NOMO-1 treated with dmso at 0.1 percent for 144 hours (cell line): Measurements from ENCODE around the gene TFCP2.

Experiments used
- DNase-seq: peaks from one replicate; lab custom pipeline; 2025; ENCODE audit not compliant: unreplicated experiment; lab: John Stamatoyannopoulos, UW

Gene TFCP2

DNA sequence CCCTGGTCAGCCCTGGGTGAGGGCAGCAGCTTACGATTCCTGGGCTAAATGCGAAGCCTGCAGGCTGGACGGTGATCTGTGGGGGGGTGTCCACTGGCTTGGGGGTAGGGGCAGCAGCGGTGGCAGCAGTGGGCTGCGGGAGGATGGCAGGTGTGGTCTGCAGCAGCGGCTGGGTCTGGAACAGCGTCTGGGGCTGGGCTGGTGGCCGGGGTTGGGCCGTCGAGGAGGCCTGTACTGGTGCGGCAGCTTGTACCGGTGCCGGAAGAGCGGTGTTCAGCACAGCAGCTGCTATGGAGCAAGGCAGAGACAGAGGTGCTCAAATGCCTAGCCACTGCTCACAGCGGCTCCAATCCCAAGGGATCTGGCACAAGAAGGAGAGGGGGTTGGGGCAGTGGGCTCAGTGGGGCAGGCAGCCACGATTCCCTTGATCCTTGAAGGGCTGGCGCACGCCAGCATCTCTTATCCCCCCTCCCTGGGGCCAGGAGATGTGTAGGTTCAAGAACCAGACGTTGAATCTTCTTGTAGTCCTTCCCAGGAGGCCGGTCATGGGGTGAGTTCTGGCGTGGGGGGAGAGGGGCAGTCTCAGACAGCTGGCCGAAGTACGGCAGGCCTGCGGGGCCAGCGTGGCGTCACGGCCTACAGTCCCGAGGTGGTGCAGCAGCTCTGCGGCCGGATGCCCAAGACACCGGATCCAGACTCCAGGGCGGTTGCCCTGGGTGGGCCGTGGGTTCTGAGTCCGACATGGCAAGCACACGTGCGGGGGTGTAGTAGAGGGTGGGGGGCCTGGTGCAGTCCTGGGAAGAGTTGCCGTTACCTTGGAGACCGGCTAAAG lies 25.0 kb upstream of the TFCP2 start:
- no peak for DNase-seq

DNA sequence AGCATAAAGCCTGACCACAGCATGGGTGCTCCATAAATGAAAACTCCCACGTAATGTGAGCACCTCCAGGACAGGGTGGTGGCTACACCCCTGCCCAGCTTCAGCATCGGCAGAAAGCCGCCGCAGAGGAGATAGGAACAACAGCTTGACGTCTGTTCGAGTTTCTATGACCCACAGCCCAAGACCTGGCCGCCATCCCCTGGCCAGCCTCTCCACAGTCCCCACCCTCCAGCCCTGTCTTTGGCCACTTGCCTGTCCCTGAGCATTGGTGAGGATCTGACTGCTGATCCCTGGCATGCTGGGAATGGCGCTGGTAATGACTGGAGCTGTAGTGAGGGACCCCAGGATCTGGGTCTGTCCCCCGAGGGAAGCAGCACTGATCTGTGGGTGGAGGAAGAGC lies 23.6 kb upstream of the TFCP2 start:
- no peak for DNase-seq

DNA sequence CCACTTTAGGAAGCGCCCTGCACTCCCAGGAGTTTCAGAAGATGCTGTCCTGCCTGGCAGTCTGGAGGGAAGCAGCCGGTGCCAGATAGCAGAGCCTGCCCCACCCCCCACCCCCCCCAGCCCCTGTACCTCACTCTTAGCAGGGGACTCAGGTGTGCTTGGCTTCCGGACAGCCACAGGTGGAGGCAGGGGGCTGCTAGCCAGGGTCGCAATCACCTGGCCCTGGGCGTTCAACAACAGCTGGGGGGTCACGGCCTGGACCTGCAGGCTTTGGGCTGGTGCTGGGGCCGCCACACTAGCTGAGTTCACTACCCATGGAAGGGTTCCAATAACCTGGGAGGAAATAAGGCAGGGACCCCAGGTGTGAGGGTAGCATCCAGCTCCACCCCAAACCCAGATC lies 22.9 kb upstream of the TFCP2 start:
- no peak for DNase-seq

DNA sequence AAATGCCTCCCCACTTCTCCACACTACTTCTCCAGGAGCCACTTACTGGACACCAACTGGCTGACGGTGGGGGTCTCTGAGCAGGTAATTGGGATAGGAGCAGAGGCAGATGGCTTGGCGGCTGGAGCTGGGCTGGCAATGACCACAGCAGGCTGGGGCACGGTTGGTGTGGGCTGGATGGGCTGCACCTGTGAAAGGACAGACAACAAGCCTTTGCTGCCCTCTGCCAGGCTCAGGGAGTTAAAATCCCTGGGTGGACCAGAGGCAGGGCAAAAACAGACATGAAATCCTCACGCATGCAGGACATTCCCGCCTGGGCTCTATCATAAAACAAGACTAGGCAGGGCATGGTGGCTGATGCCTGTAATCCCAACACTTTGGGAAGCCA lies 19.3 kb upstream of the TFCP2 start:
- DNase-seq, result no peak

DNA sequence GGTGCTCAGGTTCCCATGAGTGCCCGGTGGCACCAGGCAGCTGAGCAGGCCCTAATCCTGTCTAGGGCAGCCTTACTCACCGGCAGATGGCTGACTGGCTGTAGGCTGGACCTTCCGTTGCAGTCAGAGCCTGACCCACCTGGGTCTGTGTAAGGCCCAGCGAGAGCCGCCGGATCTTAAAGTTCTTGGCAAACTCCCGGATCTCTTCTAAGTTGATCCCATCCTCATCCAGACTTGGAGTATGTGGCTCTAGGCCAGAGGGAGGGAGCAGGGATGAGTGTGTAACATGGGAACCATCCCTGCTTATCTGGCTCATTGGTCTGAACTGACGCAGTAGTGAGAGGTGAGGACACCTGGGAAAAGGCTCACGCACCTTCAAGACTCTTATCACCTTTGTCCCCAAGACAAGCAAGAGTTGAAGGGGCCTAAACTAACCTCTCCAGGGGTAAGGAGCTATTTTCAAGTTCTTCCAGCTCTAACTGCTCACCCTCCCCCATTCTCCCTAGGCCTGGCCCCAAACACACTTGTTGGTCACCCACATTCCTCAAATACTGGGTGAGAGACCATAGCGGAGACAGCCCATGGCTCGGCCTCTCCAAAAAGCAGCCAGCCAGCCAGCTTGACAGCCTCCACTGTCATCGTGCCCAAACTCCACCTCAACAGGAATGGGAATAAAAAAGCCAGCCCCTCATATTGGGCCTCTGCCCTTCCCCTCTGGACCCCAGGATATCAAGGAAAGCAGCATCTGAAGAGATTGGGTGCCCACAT lies 18.8 kb upstream of the TFCP2 start:
- DNase-seq, result no peak

DNA sequence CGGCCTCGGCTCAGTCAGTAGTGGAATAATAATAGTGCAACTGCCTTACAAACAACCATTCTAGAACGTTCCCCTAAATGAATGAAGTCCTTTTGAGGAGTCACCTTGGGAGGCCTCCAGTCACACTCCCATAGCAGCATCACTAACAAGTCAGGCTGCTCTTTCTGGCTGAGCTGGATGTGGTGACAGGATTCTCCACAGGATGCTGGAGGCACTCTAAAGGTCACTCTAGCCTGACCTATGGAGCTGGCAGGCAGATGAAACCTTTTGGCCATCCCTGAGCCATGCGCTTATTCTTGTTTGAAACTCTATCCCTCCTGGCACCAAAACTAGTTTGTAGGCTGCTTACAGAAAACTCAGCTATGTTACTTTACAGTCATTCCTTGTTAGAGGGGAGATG lies 17.9 kb upstream of the TFCP2 start:
- DNase-seq, result no peak

DNA sequence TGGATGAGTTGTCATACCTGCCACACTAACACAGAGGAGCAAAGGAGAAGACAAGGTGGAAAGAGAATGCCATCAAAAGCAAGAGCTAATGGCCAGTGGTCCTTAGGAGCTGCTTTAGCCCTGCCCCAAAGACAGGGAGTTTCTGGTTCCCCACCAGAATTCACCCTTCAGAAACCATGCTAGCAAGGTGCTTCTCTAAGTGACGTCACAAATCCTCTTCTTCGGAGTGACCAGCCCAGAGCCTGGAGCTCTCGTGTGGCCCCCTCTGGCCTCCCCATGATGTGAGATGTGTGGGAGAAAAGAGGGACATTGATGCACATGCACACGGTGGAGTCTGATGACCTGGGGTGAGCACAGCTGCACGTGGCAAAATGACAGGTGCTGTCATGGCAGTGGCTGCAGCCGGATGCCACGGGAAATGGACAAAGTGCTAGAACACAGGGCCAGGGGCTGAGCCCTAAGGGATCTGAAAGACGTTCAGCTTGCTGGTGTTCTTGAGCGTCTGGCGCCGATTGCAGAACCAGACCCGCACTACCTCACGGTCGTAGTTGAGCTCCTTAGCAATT lies 16.9 kb upstream of the TFCP2 start:
- no peak for DNase-seq

DNA sequence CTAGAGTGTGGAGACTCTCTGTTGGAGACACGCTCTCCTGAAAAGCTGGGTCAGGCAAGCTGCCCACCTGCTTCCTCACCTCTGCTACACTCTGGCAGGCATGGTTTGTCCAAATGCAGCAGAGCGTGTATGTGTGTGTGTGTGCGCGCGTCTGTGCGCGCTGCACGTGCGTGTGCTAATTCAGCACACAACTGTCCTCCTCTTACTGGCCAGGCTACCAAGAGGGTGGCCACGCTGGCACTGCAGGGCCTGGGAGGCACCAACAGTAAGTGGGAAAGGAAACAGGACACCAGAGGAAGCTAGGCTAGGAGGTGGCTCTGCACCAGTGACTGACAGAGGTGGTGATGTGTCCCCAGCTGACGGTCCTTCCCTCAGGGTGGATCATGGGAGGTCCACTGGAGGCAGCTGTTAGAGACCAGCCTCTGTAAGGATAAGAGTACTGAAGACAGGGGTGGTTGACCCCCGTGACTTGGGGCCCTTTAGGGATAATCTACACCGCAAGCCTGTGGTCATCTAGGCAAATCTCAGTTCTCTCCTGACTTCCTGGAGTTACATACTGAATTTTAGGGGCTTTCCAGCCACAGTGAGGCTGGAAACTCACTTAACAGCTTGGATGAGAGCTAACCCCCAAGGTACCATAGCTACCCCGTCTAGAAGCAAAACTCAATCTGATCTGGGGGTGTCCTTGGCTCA lies 15.6 kb upstream of the TFCP2 start:
- DNase-seq, result no peak

DNA sequence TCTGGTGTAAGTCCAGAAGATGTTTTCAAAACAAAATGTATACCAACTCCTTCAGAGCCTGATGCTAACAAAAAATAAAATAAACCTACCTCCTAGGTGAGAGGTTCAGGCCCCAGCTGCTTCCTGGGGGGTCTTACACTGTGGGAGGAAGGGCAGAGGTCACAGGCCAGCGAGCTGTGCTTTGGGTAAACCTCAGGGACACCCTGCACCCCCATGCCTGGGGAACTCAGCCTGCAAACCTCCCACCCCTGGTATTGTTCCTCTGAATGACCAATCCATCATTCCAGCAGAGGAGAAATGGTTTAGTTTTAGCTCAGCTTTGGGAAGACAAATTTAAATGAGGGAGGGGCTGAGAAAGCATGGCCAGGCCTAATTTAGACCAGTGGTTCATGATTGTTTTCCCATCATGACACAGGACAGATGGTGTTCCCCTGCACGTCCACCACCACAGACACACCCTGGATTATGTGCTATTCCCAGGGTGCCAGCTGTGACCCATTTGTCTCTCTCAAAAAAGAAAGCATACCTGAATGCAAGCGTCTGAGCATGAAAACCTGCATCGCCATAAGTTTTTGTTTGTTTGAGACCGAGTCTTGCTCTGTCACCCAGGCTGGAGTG lies 14.5 kb upstream of the TFCP2 start:
- DNase-seq, result no peak

DNA sequence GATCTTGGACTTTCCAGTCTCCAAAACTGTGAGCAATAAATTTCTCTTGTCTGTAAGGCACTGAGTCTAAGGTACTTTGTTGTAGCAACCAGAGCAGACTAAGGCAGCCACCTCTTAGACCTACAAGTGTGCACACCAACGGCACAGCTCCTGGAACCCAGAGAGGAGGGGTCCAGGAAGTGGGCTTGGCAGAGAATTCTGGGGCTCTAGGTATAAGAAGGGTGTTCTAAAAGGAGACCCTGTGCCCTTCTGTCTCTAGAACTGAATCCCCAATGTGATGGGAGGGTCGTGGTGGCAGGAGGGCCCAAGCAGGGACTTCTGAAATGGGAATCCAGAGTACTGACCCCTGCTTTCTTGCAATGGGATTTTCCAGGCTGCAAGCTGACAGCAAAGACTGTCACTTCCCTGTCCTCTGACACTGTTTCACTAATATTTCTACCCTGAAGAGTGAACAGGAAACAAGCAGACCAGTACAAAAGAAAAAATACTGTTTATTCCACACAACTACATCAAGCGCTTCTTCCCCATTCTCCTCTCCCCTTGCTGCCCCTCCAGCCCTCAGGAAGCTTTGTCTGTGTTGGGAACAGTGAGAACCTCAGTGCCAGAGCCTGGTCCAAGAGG lies 13.6 kb upstream of the TFCP2 start:
- no peak for DNase-seq

DNA sequence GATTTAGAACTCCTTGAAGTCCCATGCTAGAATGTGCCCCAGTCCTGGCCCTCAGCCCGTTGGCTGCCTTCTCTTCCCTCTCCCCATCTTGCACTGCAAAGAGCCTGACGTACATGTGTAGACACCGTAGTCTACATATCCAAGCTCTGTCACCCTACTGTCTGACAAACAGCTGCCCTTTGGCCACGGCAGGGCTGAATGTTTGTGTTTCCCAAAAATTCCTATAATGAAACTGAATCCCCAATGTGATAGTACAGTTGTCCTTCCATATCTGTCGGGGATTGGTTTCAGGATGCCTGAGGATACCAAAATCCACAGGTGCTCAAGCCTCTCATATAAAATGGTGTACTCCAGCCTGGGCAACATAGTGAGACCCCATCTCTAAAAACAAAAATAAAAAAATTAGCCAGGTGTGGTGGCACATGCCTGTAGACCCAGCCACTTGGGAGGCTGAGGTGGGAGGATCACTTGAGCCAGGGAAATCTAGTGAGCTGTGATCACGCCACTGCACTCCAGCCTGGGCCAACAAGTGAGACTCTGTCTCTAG lies 12.3 kb upstream of the TFCP2 start:
- DNase-seq, result no peak

DNA sequence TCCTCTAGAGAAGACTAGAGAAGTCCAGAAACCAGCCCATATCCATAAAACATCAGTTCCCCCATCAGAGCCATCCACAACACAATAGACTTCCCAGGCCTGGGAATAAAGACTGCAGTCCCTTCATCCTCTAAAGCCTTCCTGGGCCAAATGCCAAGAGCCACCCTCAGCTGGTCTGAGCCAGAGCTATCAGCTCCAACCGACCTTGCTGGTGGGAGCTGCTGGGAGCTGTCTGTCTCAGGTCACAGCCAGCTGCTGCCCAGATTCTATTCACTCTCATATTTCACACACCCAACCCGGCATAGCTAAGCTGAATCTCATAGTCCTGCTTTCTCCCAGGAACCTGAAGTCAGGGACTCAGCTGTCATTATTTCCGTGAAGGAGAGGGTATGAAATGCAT lies 10.9 kb upstream of the TFCP2 start:
- DNase-seq, result no peak

DNA sequence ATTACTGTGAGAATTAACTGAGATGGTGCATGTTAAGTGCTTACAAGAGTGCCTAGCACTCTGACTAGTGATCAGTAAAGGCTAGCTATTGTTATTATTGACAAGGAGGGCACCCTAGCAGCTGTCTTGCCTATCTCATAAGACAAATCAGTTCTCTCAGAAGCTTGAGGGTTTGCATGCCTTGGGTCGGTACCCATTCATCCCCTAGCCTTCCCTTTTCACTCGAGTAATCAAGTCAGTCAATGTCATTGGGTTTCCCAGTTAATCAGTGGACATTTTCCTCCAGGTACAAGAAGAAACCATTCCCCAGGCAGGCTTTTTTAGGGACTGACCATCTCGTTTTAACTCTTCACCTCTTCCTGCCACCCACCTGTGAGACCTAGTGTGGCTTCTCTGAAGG lies 10.4 kb upstream of the TFCP2 start:
- no peak for DNase-seq

DNA sequence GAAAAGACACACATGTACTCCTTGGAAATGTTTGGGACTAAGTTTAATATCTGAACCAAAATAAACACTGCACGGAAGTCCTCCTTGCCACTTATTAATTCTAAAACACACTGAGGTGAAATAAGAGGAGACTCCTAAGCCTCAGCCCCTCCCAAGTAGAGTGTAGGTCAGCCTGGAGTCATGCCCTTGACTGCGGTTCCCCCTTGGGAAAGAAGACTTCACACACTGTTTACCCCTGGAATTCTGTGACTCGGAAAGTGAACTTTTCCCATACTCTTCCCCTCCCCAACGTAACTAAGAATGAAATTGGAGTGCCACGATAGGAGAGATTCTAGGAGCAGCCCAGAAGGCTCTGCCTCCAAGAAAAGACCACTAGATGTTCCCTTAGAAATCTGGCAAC lies 8.6 kb upstream of the TFCP2 start:
- DNase-seq, result no peak

DNA sequence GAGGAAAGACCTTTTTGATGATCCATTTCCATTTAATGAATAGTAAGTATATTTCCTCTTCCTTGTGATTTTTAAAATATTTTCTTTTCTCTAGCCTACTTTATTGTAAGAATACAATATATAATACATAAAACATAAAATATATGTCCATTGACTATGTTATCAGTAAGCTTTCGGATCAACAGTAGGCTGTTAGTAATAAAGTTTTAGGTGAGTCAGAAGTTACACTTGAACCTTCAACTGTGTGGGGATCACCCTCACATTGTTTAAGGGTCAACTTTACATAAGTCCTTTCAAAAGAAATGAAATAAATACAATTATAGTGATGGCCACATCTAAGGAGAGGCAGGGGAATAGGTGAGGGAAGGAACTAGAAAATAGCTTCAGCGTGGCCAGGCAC lies 5.0 kb upstream of the TFCP2 start:
- no peak for DNase-seq

DNA sequence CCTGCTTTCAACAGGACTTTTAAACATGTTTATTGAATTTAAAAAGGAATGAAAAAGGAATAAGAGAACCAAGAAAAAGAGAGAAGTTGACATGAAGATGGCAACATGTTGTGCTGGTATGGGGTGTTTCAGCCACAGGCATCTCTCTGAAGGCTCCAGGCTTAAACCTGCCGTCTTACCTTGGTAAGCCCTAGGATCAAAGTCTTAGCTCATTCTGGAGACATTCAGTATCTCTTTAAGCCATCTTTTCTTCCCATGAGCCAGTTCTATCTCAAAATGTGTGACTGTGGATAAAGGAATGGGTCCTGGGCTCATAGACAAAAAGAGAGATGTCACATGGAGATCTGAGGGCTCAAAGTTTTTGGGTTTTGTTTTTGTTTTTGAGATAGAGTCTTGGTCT lies 1.6 kb upstream of the TFCP2 start:
- DNase-seq, result no peak

DNA sequence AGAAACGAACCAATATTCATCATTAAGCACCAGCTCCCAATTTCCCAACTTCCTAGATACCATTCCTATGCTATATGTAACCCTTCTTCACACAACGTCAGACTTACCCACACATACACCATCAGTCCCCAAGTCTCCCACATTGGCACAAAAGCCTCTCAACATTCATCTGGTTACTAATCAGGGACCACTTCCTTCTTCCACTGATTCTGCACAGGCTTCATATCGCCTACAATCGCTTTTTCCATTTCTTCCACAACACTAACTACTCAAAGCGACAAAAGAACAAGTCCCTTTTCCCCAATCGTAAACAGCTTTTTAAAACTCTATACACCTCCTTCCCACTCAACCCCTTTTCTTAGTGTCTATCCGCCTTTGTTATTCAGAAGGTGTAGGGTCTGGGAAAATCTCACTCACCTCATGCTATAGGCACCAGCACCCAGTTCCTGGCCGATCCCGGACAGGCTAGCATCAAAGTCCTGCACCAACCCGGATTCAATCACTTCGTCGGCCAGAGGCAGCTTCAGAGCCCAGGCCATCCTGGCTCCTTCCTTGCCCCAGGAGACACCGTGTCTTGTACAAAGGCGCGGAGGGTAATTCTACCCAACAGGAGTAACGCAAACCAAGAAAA lies 936 bp downstream of the TFCP2 start:
- peak; percentile 0 for DNase-seq

DNA sequence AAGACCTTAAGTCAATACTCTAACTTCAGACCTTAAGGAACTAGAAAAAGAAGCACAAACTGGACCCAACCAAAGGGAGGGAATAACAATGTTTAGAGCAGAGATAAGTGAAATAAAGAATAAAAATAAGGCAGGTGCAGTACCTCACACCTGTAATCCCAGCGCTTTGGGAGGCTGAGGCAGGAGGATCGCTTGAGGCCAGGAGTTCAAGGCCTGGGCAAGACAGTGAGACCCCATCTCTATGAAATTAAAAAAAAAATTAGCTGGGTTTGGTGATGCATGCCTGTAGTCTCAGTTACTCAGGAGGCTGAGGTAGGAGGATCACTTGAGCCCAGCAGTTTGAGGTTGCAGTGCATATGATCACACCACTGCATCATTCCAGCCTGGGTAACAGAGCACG lies 9.1 kb downstream of the TFCP2 start:
- DNase-seq, result no peak

DNA sequence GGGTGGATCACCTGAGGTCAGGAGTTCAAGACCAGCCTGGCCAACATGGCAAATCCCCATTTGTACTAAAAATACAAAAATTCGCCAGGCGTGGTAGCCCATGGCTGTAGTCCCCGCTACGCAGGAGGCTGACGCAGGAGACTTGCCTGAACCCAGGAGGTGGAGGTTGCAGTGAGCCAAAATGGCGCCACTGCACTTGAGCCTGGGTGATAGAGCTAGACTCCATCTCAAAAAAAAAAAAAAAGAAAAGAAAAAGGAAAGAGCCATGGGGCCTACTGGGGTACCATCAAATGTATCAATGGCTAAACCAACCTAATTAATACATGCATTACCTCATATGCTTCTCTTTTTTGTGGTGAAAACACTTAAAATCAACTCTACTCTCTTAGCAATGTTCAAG lies 10.7 kb downstream of the TFCP2 start:
- DNase-seq, result no peak

DNA sequence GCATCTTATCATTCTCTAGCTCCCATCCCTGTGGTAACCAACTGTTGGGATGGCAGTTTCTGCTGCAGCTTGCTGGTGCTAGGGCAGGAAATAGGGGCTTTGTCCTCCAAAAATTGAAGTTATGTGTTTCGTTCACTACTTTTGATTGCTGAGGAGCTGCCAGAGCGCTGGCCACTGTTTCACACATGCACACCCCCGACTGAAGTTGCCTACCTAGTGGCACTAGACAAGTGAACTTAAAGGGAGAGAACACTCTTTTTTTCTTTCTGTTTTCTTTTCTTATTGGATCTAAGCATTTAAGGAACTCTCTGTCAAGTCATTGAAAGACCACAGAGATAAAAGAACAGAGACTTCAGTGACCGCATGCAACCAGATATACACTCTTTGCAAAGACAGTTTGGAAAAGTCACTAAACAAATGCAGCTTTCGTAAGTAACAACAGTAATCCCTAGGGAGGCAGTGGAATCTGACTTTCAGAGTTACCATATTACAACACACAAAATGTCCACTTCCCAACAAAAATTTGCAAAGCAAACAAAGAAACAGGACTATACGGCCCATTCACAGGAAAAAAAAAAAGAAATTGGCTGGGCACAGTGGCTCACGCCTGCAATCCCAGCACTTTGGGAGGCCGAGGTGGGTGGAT lies 12.0 kb downstream of the TFCP2 start:
- DNase-seq, result no peak
